Measurements from ENCODE around the gene CTDSPL.
A peak's percentile ranks its signal among the peaks of the same experiment; 100 is the strongest.

The CTDSPL gene

DNA sequence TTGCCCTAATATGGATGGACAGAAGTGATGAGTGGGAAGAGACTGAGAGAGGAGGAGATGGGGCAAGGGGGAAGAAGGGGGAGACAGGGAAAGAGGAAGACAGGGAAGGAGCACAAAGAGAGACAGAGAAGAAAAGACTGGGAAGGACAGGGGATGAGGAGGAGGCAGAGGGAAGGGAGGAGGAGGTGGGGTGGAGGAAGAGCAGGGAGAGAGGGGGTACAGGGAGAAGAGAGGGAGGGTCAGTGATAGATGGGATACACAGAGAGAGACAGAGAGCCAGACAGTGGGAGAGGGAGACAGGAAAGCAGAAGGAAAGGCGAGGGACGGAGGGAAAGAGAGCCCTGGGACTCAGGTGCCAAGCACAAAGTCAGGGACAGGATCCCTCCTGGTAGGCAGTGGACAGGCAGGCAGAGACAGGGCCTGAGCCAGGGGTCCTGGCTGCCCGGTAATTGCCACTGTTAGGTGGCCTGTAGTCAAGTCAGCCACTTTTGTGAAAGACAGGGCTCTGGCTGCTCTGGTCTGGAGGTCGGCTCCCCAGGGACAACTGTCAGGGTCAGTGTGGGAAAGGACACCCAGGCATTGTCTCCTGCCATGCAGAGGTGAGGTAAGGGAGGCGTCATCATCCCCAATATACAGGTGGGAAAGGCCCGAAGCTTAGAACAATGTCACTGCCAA is 138.7 kb downstream of the CTDSPL start:
- no peak for DNase-seq (ENCODE audit: low read depth, low spot score)

DNA sequence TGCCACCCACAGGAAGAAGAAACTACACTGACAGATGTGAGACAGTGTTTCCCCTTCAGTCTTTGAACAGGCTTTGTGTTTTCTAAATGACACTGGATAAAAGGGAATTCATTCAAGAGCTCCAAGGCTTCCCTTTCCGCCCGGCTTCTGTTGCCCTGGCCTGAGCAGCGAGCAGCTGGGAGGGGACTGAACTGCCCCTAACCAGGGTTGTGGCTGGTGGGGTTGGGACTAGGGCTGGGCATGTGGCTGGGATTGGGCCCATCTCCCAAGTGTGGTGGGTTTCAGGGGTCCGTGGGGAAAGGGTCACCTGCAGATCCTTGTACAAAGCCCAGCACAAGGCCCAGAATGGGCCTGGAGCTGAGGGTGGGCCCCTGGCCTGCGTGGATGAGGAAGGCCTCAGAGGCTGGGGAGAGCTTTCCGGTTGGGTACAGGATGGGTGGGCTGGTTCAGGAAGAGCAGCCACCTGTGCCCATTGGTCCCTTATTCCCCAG is 139.3 kb downstream of the CTDSPL start:
- no peak for DNase-seq (ENCODE audit: low read depth, low spot score)

DNA sequence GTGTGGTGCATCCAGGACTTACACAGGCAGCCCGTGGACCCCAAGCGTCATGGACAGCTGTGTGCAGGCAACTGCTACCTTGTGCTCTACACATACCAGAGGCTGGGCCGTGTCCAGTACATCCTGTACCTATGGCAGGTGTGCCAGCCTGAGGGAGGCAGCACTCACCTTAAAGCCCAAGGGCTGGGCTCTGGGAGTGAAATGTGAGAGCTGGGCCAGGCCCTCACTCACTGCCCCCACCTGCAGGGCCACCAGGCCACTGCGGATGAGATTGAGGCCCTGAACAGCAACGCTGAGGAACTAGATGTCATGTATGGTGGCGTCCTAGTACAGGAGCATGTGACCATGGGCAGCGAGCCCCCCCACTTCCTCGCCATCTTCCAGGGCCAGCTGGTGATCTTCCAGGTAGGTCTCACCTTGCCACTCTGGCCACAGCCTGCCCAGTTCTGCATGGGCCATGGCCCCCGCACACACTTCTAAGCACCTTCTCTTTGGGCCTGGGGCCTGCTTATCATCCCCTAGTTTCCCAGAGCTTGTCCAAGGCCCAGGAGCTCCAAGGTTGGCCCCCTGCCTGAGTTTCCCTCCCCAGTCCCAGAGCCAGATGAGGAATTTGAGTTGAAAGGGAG is 139.9 kb downstream of the CTDSPL start:
- DNase-seq (ENCODE audit: low read depth, low spot score), result peak; percentile 55

DNA sequence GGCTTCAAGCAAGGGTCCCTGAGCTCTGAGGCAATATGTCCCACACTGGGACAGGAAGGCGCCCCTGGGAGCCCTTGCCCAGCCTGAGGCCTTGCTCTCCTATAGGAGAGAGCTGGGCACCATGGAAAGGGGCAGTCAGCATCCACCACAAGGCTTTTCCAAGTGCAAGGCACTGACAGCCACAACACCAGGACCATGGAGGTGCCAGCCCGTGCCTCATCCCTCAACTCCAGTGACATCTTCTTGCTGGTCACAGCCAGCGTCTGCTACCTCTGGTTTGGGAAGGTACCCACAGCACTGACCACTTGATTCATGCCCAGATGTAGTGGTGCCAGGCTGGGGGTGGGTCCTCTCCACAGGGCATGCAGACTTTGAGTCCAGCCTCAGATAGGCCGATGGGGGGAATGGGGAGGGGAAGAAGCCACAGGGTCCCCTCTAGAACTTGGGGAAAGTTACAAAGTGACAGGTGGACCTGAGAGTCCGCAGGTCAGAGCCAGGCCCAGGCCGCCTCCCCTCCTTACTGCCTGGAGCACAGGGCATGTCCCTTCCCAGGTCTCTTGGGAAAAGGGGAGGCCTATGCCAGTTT is 140.7 kb downstream of the CTDSPL start:
- DNase-seq (ENCODE audit: low read depth, low spot score), result no peak

DNA sequence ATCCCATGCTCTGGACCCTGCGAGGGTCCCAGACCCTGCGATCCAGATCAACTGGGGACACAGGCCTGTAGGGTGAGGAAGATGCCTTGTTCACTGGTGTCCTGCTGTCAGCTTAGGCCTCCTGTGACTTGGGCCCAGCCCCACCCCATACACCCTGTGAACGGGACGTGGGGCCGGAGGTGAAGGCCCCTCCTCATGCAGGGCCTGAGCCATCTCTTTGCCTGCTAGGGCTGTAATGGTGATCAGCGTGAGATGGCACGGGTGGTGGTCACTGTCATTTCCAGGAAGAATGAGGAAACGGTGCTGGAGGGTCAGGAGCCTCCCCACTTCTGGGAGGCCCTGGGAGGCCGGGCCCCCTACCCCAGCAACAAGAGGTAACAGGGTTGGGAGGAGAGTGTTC is 141.3 kb downstream of the CTDSPL start:
- no peak for DNase-seq (ENCODE audit: low read depth, low spot score)

DNA sequence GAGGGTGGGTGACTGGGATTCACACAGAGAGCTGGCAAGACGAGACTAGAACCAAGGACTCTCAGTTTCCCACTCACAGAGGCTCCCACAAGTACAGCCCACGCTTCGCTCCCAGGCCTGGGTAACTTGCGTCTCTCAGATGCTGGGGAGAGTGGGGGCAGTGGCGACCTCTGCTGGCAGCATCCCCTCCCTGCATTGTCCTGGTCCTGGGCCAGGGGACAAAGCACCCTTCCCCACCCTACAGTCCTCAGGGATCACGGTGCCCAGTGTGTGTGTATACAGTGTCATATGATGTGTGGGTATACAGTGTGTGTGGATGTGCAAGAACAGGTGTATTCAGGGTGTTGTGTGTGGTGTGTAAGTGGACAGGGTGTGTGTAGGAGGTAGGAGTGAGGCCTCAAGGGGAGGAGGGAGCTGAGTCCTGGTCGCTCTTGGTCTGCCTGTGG is 141.7 kb downstream of the CTDSPL start:
- peak; percentile 87 for DNase-seq (ENCODE audit: low read depth, low spot score)

DNA sequence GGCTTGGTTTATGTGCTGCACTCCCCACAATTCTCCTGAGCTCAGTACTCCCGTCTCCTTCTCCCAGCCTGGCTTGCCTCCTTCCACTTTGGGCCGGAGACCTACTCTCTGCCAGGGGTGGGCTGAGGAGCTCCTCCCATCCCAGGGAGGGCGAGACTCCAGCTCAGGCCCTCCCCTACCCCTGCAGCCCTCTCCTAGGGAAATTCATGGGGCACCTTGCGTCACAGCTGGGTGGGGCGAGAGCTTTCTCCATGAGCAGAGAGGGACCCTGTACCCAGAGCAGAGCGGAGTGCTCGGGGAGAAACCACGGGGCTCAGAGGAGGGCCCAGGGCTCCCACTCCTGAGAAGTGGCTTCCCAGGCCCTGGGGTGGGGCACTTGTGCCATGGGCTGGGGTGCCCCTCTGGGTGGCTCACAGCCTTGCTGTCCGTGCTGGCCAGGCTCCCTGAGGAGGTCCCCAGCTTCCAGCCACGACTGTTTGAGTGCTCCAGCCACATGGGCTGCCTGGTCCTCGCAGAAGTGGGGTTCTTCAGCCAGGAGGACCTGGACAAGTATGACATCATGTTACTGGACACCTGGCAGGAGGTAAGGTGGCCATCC is 142.2 kb downstream of the CTDSPL start:
- no peak for DNase-seq (ENCODE audit: low read depth, low spot score)

DNA sequence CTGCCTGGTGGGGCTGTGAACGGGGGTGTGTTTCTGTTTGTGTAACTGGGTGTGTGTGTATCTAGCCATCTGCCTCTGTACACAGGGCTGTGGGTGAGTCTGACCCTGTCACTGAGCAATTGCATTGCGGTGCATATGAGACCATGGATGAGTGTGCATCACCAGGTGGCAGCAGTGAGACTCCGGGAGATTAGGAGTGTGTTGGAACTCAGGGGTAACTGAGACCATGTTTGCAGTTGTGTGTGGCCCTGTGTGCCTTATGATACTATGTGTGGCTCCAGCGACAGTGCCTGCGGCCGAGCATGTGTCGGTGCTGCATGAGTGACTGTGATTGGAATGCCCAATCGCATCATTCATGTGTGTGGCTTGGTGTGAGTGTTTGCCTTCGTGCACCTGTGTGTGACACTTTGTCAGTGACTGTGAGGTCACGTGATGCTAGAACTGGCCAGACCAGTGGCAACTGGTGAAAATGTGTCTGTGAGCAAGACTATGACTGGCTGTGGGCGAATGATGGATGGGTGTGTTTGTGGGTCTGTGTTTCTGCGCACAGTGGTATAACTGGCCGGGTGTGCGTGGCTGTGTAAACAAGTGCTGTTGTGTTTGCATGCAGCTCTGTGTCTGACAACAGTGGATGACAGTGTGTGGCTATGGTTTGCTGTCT is 142.9 kb downstream of the CTDSPL start:
- peak; percentile 65 for DNase-seq (ENCODE audit: low read depth, low spot score)

DNA sequence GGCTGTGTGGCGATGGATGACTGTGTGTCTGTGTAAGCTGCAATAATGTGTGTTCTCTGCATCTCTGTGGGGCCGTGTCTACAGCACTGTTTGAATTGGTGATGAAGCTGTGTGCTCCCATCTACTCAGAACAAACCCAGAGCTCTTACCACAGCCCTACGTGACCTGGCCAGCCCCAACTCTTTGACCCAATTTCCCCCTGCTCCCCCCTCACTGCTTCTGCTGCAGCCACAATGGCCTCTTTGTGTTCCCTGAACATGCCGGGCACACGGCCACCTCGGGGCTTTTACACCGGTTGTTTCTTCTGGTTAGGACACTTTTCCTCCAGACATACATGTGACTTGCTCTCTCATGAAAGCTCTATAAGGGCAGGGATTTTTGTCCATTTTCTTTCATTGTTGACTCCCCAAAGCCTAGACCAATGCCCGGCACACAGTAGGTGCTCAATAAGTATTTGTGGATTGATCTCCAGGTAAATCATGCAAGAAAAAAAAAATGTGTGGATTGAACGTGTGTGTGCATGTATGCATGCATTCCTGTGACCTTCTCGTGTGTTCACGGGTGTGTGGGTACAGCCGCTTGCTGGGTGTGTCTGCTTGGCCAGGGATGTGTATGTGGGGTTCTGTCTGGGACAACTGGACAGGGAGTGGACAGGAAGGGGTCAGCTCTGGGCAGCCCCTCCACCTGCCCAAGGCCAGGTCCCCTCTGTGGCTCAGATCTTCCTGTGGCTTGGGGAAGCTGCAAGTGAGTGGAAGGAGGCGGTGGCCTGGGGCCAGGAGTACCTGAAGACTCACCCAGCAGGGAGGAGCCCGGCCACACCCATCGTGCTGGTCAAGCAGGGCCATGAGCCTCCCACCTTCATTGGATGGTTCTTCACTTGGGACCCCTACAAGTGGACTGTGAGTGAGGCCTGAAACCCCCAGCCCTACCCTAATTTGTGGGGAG is 143.7 kb downstream of the CTDSPL start:
- DNase-seq (ENCODE audit: low read depth, low spot score), result no peak

DNA sequence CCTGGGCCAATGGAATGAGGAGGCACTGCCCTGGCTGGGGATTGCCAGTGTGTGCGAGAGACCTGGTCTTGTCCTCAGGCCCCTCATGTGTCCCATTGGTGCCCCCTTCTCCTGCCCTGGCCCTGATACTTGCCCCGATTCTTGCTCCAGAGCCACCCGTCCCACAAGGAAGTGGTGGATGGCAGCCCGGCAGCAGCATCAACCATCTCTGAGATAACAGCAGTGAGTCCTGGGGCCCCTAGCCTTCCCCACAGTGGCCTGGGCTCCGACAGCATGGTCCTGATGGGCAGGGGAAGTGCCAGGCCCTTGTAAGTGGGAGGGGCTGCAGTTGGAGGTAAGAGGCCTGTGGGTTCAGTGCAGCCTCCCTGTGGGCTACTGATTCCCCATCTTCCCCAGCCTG is 144.4 kb downstream of the CTDSPL start:
- DNase-seq (ENCODE audit: low read depth, low spot score), result no peak

DNA sequence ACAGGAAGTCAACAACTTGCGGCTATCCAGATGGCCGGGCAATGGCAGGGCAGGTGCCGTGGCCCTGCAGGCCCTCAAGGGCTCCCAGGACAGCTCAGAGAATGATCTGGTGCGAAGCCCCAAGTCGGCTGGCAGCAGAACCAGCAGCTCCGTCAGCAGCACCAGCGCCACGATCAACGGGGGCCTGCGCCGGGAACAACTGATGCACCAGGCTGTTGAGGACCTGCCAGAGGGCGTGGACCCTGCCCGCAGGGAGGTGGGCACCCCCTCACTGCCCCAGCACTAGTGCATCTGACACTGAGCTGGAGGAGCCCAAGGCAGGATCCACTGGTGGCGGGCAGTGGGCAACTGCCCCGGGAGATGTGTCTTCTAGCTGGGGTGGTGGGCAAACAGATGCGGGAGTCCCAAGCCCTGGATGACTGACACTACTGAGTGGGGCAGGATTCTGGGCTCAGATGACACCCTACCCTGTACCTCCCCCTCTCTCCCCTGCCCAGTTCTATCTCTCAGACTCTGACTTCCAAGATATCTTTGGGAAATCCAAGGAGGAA is 144.8 kb downstream of the CTDSPL start:
- DNase-seq (ENCODE audit: low read depth, low spot score), result no peak

DNA sequence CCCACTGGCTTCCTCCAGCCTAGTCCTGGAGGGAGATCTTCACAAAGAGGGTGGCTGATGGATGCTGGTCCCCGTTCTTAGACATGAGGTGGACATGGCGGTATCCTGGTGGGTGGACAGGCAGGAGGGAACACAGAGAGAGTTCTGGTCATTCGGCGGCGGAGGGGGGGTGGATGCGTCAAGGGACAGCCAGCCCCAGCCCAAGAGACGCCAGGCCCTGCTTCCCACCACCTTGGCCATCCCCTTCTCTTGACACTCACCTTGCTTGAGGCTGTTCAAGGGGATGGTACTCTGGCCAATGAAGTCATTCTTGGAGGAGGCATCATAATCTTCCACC is 146.0 kb downstream of the CTDSPL start:
- DNase-seq (ENCODE audit: low read depth, low spot score), result no peak

DNA sequence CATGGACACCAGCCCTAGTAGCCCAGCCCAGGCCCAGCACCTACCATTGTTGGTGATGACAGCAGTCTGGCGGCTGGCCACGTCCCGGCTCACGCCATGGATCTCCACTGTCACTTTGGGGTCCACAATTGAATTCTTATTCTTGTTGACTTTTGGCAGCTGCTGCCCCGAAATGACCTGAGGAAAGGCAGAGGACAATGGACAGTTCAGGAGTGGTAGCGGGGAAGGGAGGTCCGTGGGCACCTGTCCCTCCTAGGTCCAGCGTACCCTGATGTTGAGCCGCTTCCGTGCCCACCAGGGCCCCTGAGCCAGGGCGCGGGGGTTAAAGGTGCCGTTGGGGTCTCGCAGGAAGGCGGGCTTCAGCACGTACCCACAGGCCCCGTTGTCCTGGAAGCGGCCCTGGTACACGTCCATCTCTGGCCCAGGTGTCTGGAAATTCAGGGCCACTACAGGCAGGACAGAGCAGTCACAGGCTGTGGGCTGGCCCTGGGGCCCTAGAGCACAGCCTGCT is 146.6 kb downstream of the CTDSPL start:
- no peak for DNase-seq (ENCODE audit: low read depth, low spot score)

DNA sequence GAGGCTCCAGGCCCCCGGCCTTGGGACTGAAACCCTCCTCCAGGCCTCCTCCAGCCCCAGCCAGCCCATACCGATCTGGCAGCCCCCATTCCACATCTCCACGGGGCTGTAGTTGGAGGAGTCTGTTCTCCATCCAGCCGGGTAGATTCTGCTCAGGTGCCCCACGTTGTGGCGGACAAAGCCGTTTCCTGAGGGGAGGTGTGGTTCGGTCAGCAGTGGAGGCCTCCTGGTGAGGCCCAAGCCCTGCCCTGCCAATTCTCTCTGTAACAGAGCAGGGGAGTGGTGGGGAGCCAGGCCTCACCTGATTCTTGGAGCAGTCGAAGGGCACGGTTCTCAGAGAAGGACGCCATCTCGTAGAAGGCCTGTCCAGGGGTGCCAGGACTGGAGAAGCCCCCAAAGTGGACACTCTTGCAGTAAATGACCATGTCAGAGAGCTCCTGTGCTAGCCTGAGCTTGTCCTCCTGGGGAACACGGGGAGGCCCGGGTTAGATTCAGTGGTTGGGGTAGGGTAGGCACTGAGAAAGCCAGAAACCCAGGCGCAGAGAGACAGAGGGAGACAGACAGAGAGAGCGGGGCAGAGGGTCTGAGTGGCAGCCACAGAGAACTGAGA is 147.4 kb downstream of the CTDSPL start:
- DNase-seq (ENCODE audit: low read depth, low spot score), result no peak

DNA sequence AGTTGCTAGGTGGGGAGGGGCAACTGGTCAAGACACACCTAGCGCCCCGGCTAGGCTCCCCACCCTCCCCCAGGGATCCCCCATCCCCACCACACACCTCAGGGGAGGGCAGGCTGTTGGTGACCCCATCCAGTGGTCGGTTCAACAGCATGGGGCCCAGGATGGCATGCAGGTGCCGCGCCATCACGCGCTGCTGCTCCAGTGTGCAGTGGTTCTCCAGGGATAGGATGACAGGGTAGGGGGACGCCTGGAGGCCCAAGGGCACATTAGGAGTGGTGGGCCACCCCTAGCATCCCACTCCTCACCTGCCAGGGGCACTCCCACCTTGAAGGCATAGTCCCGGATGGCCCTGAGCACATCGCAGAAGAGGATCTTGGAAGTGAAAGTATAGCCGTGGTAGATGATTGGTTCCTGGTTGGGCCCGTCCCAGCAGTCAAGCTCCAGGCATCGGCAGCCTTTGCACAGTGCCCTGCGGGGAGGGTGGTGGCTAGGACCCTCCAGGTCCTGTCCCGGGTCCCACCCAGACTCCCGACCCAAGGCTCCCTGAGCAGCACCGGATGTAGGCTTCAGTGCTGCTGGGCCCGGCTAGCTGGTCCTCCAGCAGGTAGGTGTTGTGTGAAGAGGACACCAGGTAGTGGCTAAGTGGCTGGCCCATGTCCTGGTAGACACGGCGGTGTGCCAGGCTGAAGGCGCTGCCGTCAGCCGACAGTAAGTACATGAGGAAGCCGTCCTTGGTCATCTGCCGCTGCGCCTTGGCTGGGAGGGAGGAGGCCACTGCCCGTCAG is 148.3 kb downstream of the CTDSPL start:
- no peak for DNase-seq (ENCODE audit: low read depth, low spot score)

DNA sequence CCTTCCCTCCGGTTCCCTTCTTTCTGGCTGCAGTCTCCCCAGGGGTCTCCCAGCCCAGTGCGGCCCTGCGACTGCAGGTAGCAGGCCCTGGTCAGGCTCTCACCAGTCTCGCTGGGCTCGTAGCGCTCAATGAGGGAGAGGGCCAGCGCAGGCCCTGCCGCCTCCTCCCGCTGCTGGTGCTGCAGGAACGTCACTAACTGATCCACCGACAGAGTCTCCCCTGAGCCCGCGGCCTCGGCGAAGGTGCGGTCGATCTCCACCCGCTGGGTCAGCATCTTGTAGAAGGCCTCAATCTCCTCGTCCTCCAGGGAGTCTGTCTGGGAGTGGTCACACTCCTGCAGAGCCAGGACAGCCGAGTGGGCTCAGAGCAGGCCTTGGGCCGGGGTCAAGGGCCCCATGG is 149.4 kb downstream of the CTDSPL start:
- no peak for DNase-seq (ENCODE audit: low read depth, low spot score)

DNA sequence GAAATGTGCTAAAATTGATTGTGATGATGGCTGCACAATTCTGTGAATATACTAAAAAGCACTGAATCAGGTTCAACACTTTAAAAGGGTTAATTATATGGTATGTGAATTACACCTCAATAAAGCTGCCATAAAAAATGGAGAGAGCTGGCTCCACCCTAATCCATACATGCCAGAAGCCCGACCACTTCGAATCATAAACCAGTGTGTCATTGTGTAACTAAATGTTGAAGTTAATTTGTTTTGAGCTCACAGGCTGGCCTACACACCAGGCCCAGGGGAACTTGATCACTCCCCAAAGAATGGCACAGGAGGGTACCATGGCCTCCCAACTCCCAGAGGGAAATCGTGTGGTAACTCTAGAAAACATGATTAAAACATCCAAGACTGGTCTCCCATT is 153.8 kb downstream of the CTDSPL start:
- DNase-seq (ENCODE audit: low read depth, low spot score), result no peak

DNA sequence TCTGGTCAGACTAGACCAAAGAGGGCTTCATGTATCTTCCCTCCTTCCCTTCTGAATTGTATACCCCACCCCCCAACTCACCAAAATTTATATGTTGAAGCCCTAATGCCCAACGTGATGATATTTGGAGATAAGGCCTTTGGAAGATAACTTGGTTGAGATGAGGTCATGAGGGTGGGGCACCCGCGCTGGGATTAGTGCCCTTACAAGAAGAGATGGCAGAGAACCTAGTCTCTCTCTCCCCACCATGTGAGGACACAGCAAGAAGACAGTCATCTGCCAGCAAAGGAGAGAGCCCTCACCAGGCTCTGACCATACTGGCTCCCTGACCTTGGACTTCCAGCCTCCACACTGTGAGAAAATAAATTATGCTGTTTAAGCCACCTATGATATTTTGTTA is 154.3 kb downstream of the CTDSPL start:
- DNase-seq (ENCODE audit: low read depth, low spot score), result no peak

DNA sequence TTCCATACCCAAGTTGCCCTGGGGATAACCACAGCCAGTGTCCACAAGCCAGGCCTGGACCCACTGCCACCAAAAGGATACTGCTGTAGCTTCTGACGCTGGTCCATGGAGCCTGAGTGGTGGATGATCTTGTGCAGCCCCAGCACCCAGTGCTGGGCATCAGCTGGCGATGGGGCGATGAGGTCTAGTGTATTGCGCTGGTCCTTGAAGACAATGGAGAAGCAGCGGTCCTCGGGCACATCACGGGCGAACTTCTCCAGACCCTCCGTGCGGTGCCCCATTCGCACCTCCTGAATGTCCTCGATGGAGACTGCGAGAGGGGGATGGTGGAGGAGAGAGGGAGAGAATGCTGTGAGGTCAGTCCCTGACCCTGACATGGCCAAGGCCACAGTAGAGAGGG is 154.7 kb downstream of the CTDSPL start:
- no peak for DNase-seq (ENCODE audit: low read depth, low spot score)
